NCI-H345 treated with DMSO at 0.1 percent for 48 hours (cell line): ENCODE results near the gene LILRB4.
"Not testable (repeated sequence)": the region's sequence is repeated elsewhere in the genome, so short reads cannot be mapped to it uniquely, and the experiment has no call there.

Source experiments
- DNase-seq: peaks from one replicate; lab custom pipeline; 2025; ENCODE audit not compliant: unreplicated experiment; lab: John Stamatoyannopoulos, UW

LILRB4 gene

GRCh38 chr19:54662730-54663129 is at the start of gene LILRB4:
TSS of gene LILRB4 (plus strand) at chr19:54662985. CDS start at chr19:54663034, 49 bp downstream.
- DNase-seq, result no peak

DNA sequence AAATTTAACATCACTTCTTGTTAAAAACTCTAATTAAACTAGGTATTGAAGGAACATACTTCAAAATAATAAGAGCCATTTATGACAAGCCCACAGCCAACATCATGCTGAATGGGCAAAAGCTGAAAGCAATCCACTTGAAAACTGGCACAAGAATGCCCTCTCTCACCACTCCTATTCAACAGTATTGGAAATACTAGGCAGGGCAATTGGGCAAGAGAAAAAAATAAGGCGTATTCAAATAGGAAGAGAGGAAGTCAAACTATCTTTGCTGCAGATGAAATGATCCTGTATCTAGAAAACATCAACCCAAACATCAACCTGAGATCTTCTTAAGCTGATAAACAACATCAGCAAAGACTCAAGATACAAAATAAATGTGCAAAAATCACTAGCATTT is 48.1 kb upstream of the LILRB4 start:
- DNase-seq, result no peak

DNA sequence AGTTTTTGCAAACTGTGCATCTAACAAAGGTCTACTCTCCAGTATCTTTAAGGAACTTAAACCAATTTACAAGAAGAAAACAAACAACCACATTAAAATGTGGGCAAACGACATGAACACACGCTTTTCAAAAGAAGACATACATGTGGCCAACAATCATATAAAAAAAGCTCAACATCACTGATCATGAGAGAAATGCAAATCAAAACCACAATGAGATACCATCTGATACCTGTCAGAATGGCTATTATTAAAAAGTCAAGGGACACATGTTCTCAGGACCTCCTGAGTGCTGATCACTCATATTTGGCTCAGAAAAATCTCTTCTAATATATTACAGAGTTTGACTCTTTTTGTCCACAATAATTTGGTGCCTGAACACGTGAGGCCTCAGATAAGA is 46.7 kb upstream of the LILRB4 start:
- DNase-seq, result no peak

DNA sequence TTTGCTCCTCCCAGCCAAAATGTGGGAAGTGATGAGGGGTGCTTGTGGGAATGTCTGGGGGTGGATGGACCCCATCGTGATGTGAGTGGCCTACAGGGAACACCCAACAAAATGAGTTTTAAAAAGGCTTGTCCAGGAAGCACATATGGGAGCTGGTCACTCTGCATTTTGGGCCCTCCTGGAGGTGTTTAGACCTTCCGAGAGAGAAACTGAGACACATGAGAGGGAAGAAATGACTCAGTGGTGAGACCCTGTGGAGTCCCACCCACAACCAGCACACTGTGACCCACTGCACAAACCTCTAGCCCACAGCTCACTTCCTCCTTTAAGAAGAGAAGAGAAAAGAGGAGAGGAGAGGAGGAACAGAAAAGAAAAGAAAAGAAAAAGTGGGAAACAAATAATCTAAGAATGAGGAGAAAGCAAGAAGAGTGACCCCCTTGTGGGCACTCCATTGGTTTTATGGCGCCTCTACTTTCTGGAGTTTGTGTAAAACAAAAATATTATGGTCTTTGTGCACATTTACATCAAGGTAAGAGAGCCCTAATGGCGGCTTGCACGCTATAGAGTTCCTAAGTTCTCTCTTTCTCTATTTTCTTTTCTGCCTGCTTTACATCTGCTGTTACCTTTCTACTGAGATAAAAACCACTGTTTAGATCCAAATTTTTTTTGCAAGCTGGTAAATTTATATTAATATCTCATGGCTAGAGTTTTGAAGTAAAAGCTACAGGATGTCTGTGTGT is 45.8 kb upstream of the LILRB4 start:
- DNase-seq, result no peak

- DNase-seq, result no peak
Measured at GRCh38 chr19:54620464-54620863, 42.3 kb upstream of the LILRB4 start.

DNA sequence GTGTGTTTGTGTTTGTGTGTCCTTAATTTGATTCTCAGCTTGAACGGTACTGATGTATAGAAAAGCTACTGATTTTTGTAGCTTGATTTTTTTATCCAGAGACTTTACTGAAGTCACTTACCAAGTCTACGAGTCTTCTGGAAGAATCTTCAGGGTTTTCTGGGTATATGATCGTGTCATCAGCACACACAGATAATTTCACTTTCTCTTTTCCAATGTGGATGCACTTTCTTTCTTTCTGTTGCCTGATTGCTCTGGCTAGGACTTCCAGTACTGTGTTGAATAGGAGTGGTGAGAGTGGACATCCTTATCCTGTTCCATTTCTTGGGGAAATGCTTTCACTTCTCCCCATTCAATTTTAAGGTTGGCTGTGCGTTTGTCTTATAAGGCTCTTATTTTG is 40.4 kb upstream of the LILRB4 start:
- DNase-seq, result no peak

DNA sequence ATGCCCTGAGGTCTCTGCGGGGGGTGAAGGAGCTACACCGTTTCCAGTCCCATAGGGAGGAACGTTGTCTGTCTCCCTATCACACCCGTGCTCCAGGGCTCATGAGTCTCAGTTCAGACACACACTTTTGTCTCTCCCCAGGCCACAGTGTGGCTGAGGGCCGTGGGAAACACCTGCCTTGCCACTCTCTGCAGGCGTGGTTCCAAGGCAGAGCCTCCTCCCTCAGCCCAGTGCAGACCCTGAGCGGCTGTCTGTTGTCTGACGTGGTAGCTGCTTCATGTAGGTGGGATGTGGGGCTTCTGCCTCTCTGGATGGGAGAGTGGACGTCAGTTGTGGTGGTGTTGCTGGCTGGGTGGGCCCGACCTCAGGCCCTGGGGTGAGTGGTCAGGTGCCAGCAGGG is 38.6 kb upstream of the LILRB4 start:
- DNase-seq, result not testable (repeated sequence)

DNA sequence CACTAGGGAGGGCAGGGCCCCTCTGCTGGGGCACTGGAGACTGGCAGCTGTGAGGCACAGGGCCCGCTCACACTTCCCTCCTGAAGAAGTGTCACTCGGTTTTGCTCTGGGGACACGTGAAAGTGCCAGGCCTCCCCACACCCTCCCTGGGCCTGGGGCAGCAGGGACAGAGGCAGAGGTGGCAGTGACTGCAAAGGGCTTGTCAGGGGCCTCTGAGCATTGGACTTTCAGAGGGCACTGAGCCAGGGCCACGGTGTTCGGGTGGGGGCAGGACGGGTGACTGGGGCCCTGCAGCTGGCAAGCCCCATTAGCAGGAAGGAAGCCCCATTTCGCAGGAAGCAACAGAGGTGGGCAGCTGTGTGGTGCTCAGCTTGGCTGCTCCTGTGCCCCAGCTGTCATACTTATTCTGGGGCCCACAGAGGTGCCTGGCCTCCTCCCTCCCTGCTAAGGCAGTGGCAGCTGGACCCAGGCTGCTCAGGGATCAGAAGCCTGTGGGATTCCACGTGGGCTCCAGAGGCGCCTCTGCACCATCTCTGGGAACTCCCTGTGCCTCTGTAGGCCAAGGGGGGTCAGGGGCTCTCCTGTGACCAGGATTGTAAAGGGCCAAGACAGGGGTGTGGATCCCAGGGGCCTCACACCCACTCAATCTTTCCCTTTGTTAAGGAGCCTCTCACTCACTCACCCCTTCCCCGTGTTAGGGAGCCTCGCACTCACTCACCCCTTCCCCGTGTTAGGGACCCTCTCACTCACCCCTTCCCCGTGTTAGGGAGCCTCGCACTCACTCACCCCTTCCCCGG is 37.7 kb upstream of the LILRB4 start:
- DNase-seq, result not testable (repeated sequence)

DNA sequence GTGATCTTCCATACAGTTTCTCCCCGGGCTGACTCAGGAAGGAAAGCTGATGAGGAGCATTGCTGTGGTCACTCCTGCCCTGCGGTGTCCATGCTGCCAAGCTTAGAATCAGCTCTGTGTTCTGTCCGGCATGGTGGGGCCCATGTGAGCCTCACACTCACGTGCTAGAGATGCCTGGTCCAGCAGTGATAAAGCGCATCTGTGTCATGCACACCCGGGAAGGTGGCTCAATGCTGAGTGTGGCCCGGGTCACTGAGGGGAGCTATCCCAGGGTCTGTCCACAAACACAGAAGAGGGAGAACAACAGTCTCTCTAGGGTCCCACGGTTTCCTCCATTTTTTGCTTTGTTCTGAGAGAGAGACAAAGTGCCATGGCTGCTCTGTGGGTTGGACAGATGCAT is 36.0 kb upstream of the LILRB4 start:
- DNase-seq, result no peak

GRCh38 chr19:54627912-54628311 is 34.9 kb upstream of the LILRB4 start:
- not testable (repeated sequence) for DNase-seq

DNA sequence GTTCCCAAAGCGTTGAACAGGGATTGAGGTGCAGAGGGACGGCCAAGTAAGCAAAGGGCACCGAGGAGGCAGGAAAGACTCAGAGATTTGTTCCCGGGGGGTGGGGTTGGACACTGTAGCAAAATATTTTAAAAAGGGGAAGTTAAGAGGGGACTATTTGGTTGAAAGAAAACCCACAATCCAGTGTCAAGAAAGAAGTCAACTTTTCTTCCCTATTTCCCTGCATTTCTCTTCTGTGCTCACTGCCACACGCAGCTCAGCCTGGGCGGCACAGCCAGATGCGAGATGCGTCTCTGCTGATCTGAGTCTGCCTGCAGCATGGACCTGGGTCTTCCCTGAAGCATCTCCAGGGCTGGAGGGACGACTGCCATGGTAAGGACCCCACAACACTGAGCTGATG is 32.5 kb upstream of the LILRB4 start, which contains the start of gene LILRB1:
TSS of gene LILRB1 (plus strand) at position 223 of the 400 bp plus-strand sequence. CDS start 590 bp downstream, outside the sequence.
- DNase-seq, result not testable (repeated sequence)

- DNase-seq, result no peak
Measured at GRCh38 chr19:54630782-54631181, 32.0 kb upstream of the LILRB4 start.

DNA sequence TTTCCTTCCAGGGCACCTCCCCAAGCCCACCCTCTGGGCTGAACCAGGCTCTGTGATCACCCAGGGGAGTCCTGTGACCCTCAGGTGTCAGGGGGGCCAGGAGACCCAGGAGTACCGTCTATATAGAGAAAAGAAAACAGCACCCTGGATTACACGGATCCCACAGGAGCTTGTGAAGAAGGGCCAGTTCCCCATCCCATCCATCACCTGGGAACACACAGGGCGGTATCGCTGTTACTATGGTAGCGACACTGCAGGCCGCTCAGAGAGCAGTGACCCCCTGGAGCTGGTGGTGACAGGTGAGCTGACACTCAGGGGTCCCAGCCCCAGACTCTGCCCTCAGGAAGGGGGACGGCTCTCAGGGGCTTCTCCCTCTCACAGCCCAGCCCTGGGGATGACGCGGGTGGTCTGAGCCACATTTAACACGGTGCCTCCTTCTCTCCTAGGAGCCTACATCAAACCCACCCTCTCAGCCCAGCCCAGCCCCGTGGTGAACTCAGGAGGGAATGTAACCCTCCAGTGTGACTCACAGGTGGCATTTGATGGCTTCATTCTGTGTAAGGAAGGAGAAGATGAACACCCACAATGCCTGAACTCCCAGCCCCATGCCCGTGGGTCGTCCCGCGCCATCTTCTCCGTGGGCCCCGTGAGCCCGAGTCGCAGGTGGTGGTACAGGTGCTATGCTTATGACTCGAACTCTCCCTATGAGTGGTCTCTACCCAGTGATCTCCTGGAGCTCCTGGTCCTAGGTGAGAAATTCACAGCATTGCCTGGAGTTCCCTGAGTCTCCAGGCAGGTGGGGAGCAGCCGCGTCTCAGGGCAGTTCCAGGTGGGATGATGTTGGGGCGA is 31.1 kb upstream of the LILRB4 start:
- DNase-seq, result not testable (repeated sequence)

GRCh38 chr19:54632517-54632916 is 30.3 kb upstream of the LILRB4 start:
- not testable (repeated sequence) for DNase-seq

- no peak for DNase-seq
Measured at GRCh38 chr19:54633401-54633800, 29.4 kb upstream of the LILRB4 start.

DNA sequence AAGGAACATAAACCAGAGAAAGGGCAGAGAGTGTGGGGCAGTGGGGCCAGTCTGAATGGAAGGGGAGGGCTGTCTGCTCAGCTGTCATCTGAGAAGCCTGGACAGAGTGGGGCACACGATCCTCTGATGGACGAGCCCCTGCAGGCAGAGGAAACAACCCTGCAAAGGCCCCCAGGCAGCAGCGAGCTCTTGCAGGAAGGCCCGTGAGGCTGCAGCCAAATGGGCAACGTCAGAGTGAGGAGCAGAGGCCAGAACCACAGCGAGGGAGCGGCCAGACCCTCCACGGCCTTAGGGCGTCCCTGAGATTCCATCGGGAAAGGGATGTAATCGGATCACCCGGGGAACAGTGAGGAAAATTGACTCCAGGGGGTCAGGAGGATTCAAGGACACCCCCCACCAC is 26.7 kb upstream of the LILRB4 start:
- not testable (repeated sequence) for DNase-seq

- DNase-seq, result no peak
Measured at GRCh38 chr19:54638683-54639082, 24.1 kb upstream of the LILRB4 start.

DNA sequence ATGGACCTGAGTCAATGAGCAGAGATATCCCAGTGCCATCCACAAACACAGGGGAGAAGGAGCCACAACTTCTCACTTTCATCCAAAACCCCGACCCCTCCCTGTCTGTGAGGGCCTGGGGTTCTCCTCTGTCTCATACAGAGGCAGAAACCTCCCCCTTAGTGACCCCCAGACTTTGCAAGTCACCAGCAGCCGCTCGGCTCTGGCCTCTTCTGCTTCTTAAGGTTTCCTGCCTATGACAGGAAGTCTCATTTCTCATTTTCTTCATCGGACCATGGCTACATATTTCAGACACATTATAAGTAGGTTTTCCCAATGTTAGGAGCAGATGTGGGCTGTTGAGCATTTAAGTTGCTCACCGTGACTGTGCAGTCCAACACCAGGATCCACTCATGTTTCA is 19.8 kb upstream of the LILRB4 start:
- not testable (repeated sequence) for DNase-seq

- not testable (repeated sequence) for DNase-seq
Measured at GRCh38 chr19:54643583-54643982, 19.2 kb upstream of the LILRB4 start.

DNA sequence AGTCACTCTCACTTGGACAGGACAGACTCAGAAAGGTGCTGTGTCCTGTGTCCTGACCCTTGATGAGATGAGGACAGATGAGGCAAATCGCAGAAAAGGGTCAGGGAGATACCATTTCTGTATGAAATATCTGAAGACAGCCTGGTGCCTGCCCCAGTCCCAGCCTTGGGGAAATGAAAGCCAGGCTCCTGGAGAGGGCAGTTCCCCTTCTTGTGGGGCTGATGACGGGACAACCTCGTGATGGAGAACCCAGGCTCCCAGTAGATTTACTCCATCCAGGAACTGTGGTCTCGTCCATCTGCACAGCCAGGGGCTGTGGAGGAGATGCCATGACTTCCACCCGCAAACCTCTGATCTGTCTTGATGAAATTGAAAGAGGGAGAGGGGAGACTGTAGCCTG is 18.7 kb upstream of the LILRB4 start:
- DNase-seq, result no peak

DNA sequence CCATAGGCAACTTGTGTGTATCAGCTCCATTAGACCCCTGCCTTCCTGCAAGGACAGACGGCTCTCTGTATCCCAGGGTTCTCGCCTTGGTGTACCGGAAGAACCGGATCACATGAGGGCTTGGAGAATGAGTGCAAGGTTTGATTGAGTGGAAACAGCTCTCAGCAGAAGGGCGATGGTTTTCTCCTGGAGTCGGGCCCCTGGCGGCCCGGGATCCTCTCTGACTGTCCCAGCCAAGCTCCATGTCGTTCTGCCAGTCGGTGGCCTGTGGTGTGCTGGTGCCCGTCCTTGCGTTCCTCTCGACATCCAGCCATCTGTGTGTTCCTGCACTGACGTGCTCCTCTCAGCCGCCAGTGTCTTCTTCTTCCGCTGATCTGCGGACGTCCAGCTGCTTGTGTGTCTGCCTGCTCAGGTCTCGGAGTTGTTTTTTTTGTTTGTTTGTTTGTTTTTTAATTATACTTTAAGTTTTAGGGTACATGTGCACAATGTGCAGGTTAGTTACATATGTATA is 16.4 kb upstream of the LILRB4 start:
- DNase-seq, result no peak
